GM12865 (cell line): ENCODE measurements around the gene NPC1.

ENCODE experiments used
- DNase-seq: peaks from one replicate; pipeline ENCODE4 v3.0.0; 2010; ENCODE audit warnings: low read depth
- H3K4me3 ChIP-seq: 2 replicates; pipeline ENCODE4 v1.5.1; 2011; ENCODE audit warnings: mild to moderate bottlenecking, low read depth, low read length, control low read depth
- TF ChIP-seq, protein P1 (sequence below): IDR thresholded peaks from 2 replicates; pipeline ENCODE4 v1.5.1; 2011; ENCODE audit warnings: low read length, control low read depth, low read depth, inconsistent platforms; ENCODE audit not compliant: insufficient read depth; ENCODE audit errors: missing control alignments

NPC1 gene

DNA sequence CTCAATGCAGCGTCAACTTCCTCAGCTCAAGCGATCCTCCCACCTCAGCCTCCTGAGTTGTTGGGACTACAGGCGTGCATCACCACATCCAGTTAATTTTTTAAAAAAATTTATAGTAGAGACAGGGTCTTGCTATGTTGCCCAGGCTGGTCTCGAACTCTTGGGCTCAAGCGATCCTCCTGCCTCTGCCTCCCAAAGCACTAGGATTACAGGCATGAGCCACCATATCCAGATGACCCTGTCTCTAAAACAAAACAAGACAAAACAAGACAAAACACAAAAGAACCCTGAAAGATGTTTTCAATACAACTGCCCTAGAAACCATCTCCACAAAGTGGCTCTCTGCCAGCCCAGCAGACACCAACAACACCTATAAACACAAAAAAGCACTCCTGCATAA lies 45.0 kb upstream of the NPC1 start:
- no peak overlapping the region for H3K4me3 ChIP-seq
- TF ChIP-seq, protein P1, sequence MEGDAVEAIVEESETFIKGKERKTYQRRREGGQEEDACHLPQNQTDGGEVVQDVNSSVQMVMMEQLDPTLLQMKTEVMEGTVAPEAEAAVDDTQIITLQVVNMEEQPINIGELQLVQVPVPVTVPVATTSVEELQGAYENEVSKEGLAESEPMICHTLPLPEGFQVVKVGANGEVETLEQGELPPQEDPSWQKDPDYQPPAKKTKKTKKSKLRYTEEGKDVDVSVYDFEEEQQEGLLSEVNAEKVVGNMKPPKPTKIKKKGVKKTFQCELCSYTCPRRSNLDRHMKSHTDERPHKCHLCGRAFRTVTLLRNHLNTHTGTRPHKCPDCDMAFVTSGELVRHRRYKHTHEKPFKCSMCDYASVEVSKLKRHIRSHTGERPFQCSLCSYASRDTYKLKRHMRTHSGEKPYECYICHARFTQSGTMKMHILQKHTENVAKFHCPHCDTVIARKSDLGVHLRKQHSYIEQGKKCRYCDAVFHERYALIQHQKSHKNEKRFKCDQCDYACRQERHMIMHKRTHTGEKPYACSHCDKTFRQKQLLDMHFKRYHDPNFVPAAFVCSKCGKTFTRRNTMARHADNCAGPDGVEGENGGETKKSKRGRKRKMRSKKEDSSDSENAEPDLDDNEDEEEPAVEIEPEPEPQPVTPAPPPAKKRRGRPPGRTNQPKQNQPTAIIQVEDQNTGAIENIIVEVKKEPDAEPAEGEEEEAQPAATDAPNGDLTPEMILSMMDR: no peak
- no peak for DNase-seq

DNA sequence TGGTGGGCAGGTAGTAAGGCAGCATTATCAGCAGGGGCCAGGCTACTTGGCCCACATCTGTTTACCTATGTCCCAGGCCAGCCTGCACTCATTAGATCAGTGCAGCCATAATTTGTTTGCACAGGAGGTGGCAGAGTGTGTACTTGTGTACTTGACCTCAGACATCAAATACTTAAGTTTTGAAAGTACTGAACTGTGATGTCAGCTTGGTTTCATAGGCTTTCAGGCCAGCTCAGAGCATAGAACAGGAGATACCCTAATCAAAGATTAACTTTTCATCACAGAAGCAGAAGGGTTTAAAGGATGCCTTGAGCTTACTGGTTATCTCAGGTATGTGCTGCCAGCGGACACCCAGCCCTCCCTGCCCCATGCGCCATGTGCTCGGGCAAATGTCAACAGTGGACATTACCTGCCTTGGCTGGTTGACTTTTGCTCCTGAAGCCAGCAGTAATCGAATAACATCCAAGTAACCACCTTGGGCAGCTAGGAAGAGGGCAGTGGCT lies 43.2 kb upstream of the NPC1 start:
- TF ChIP-seq, protein P1: no peak
- no peak overlapping the region for H3K4me3 ChIP-seq
- DNase-seq: peak; percentile 48

DNA sequence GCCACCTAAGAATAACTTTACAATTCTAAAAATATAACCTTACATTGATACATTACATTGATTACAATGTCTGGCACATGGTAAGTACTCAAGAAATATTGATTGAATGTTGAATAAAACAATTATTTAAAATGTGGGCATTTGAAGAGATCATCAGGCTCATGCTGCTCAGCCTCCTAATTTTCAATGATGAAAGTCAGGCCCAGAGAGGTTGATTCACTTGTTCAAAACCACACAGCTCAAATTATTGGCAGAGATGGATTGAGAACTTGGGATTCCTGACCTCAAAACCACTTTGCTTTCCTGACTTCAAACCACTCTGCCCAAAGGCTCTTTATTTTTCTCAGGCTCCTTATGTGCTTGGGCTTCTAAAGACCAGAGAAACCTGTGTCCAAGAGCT lies 41.7 kb upstream of the NPC1 start:
- no peak for DNase-seq
- TF ChIP-seq, protein P1: no peak
- no peak overlapping the region for H3K4me3 ChIP-seq

DNA sequence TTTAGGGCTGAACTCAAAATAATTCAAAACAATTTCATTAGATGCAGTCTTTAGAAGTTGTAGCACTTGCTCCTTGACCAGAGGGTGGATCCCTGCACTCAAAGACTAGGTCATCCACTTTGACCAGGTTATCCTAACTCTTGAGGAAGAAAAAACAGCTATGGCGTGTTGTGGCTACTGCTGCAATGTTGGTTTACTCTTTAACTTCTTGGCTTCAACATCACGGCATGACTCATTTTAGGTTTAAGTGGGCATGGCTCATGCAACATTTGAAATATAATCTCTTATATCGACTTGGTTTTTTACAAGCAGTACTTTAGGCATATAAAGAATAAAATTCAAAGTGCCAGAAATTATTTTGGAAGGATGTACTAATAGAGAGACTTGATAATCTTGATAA lies 41.0 kb upstream of the NPC1 start:
- TF ChIP-seq, protein P1: no peak
- H3K4me3 ChIP-seq: no peak overlapping the region
- DNase-seq: no peak

DNA sequence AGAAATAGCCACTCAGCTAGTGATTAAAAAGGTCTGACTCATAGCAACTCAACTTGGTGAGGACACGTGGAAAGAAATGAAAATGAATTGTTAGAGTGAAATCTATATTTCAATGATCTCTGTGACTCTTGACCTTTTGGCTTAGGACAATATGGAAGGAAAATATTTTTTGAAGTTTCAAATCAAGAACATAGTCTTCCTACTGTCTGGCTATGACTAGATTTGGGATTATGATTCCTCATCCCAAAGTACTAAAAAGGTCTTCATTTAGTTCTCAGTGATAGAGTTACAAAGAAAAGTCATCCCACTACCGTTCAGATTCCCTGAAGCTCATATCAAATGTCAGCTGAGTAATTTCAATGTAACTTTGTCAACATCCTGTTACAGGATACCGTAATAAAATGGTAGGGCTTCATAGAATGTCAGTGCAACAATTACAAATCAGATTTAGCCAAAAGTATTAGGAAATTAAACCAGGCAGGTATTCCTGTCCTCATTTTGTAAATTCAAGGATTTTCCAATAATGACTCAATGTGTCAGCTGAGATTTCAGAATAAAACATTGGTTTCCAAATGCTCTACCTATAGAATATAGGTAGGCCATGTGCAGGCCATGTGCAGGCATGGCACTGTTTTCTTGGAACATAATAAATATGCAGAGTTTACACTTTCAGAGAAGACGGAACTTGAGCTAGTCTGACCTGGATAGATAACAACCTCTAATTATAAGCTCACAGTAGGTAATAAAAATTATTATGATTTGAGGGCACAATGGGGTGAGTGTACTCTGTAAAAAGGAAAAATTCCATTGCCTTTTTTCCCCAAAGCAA lies 40.4 kb upstream of the NPC1 start:
- DNase-seq: no peak
- TF ChIP-seq, protein P1: no peak
- H3K4me3 ChIP-seq: no peak overlapping the region

DNA sequence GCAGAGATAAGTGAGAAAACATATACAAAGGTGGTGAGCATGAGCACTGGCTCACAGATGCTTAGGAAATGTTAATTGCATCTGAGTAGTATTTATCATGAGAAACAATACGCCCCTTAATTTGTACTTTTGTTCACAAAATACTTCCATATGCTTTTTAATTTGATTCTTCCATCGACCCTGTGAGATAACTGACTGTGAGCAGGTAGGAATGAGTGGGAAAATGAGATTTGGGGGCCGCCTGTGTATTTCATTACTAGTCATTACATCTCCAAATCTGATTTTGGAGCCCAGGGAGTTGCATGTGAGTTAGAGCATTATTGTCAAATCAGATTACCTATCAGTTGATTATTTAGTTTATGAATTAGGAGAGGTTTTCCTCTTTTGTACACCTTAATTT lies 36.7 kb upstream of the NPC1 start:
- TF ChIP-seq, protein P1: no peak
- DNase-seq: no peak
- no peak overlapping the region for H3K4me3 ChIP-seq
